ENCODE data around the gene POU2F3.

POU2F3 gene

DNA sequence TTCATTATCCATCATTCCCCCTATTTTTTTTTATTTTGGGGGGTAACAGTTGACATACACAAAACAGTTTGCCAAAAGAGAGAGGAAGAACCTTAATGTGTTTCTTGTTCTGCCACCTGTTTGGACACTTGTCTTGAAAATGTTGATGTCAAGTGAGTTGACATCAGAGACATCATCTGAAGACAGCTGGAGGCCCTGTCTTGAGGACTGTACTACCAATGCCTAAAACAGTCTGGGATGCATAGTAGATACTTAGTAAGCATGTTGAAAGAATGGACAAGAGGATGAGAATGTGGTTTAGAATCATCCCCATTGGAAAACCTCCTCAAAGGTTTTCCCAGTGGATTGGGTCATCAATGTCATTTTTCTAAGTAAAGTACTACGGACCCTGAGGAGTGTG, 93.9 kb downstream of the POU2F3 start:
- H3K4me3 ChIP-seq (ENCODE audit: low read depth, low read length) = no peak overlapping the region
- TF ChIP-seq, protein P1, sequence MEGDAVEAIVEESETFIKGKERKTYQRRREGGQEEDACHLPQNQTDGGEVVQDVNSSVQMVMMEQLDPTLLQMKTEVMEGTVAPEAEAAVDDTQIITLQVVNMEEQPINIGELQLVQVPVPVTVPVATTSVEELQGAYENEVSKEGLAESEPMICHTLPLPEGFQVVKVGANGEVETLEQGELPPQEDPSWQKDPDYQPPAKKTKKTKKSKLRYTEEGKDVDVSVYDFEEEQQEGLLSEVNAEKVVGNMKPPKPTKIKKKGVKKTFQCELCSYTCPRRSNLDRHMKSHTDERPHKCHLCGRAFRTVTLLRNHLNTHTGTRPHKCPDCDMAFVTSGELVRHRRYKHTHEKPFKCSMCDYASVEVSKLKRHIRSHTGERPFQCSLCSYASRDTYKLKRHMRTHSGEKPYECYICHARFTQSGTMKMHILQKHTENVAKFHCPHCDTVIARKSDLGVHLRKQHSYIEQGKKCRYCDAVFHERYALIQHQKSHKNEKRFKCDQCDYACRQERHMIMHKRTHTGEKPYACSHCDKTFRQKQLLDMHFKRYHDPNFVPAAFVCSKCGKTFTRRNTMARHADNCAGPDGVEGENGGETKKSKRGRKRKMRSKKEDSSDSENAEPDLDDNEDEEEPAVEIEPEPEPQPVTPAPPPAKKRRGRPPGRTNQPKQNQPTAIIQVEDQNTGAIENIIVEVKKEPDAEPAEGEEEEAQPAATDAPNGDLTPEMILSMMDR (IDR thresholded peaks at IDR 0.05; ENCODE audit: low read depth, low read length) = no peak
- TF ChIP-seq MYC (IDR thresholded peaks at IDR 0.05; ENCODE audit: low read depth, low read length) = no peak
- TF ChIP-seq POLR2A (IDR thresholded peaks at IDR 0.05; ENCODE audit: extremely low read depth, insufficient read length) = no peak
- TF ChIP-seq, protein P2, sequence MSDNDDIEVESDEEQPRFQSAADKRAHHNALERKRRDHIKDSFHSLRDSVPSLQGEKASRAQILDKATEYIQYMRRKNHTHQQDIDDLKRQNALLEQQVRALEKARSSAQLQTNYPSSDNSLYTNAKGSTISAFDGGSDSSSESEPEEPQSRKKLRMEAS (IDR thresholded peaks at IDR 0.05; ENCODE audit: low read depth, low read length) = no peak

DNA sequence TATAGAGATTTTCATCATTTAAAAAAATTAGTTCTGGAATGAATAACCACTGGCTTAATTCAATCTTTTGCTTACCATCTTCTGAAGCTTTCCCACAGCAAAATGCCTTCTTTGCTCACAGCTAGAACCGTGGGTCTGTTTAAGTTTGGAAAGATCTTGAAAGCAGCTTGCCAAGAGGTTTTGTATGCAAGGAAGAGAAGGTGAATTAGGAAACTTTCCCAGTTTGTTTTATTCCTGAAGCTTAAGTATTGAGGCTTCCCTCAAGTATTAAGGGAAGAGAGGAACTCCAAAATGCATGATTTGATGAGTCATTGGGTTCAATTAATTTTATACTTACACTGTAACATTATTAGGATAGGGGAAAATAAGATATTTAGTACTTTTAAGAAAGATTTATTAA, 94.4 kb downstream of the POU2F3 start:
- H3K4me3 ChIP-seq (ENCODE audit: low read depth, low read length) = no peak overlapping the region
- no peak for DNase-seq (ENCODE audit: low read depth)
- TF ChIP-seq POLR2A (IDR thresholded peaks at IDR 0.05; ENCODE audit: extremely low read depth, insufficient read length) = no peak

More for the DNA sequence above, 93.9 kb downstream of the POU2F3 start:
- no peak for DNase-seq (ENCODE audit: low read depth)

DNA sequence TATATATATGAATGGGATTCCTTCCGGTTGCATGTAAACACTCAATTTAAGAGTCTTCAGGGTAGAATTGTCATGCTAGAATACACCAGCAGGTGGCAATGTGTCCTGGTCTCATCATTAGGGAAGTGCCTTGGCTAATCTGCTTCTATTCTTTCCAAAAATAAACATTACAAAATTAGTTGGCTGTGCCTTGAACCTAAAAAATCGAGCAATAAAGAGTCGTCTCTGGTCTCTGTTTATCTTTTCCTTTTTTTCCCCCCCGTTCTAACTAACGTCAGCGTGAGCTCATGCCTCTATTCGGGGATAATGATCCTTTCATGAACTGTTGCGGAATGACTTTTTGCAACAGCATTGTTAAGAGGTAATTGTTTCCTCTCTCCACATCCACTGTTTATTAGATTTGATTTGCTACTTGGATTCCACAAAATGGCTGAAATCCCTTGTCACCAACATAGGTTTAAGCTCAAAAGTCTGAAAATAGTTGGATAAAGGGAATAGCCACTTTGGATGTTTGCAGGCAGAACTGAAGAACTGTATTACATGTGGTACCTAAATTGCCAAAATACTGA, 95.0 kb downstream of the POU2F3 start:
- no peak overlapping the region for H3K4me3 ChIP-seq (ENCODE audit: low read depth, low read length)
- DNase-seq (ENCODE audit: low read depth) = peak; percentile 73
- TF ChIP-seq, protein P1 (IDR thresholded peaks at IDR 0.05; ENCODE audit: low read depth, low read length) = peak; percentile 75
- TF ChIP-seq MYC (IDR thresholded peaks at IDR 0.05; ENCODE audit: low read depth, low read length) (no peak), POLR2A (IDR thresholded peaks at IDR 0.05; ENCODE audit: extremely low read depth, insufficient read length) (no peak)
- TF ChIP-seq, protein P2 (IDR thresholded peaks at IDR 0.05; ENCODE audit: low read depth, low read length) = 0 out of 2 replicates have a peak, but pooled peaks have one; percentile 4

DNA sequence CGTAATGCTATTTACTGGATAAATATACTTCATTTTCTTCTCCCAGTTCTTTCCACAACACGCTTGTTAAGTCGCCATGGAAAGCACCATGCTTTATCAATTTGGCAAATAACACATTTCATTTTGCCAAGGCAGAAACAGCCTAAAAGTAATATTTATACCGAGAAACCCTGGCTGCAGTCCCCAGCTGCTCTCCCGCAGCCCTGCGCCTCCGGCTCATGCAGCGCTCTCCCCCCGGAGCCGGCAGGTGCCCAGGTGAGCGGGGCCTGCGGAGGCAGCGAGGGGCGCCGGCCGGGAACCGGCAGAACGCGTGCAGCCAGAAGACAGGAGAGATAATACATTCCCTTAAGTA, 95.6 kb downstream of the POU2F3 start:
- no peak overlapping the region for H3K4me3 ChIP-seq (ENCODE audit: low read depth, low read length)
- no peak for DNase-seq (ENCODE audit: low read depth)
- TF ChIP-seq, protein P1 (IDR thresholded peaks at IDR 0.05; ENCODE audit: low read depth, low read length) = no peak
- TF ChIP-seq MYC (IDR thresholded peaks at IDR 0.05; ENCODE audit: low read depth, low read length) (no peak), POLR2A (IDR thresholded peaks at IDR 0.05; ENCODE audit: extremely low read depth, insufficient read length) (no peak)
- TF ChIP-seq, protein P2 (IDR thresholded peaks at IDR 0.05; ENCODE audit: low read depth, low read length) = no peak

DNA sequence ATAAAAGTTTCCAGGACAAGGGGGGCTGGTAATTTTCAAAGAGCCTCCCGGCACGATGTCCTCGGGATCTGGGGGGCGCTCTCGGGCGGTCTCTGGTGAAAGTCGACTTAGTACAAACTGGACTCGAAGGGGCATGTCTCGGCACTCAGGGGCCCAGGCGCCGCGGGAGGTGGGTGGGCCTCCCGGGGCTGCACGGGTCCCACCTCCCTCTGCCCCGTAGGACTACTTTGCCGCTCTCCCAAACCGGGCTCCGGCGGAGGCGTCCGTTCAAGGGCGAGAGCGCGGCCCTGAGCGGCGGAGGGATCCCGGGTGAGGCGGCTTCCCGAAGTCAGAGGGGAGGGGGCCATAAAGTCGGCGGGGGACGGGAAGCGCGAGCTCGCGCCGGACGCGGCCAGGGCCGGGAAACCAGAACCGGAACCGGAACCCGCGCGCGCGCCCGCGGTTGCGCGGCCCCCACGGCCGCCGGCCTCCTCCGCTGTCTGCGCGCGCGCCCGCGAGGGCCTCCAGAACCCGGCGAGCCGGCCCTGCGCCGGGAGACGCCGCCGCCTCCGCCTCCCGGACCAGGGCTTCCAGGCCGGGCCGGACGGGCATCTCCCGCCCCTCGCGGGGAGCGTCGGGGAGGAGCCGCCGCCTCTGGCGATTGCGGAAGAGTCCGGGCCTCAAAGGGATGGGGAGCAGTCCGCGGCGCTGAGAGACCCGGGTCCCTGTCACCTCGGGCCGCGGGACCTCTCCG, 96.1 kb downstream of the POU2F3 start, which contains the start of gene ARHGEF12:
Gene ARHGEF12 (plus strand): TSS at position 506 of the 733 bp plus-strand sequence. CDS start 831 bp downstream, outside the sequence.
- no peak for DNase-seq (ENCODE audit: low read depth)
- no peak within 1 kb of the TSS for H3K4me3 ChIP-seq (ENCODE audit: low read depth, low read length)
- TF ChIP-seq, protein P2 (IDR thresholded peaks at IDR 0.05; ENCODE audit: low read depth, low read length) = no peak
- TF ChIP-seq, protein P1 (IDR thresholded peaks at IDR 0.05; ENCODE audit: low read depth, low read length) = no peak
- no peak for TF ChIP-seq MYC (IDR thresholded peaks at IDR 0.05; ENCODE audit: low read depth, low read length)
- TF ChIP-seq POLR2A (IDR thresholded peaks at IDR 0.05; ENCODE audit: extremely low read depth, insufficient read length) = no peak

DNA sequence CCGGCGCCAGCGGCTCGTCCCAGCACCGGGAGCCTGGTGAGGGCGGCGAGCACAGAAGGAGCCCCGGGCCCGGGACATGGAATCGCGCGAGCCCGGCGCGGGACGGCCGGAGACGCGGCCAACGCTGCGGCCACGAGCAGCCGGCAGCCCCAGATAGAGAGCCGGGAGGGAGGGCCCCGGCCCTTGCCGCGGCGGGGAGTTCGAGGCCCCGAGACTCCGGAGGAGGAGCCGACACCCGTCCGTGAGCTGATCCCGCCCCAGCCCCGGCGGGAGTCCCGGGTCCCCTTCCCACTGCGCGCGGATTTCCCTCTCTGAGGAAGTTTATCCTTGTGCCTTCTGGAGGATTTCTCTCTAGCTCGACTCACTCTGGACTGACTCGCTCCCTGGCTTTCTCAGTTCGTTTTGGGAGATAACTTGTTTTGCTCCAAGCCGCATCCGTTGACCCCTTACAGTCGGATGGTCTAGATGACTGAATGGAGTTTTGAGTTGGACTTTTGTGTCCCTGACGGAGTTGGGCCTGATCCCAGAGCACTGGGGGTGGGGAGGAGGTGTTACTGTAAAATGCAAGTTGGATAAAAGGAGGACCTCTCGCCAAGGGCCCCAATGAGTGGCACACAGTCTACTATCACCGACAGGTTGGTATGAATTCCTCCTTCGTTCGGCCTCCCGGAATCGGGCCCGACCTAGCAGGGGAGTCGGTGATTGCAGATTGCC, 96.9 kb downstream of the POU2F3 start:
- DNase-seq (ENCODE audit: low read depth) = no peak
- H3K4me3 ChIP-seq (ENCODE audit: low read depth, low read length) = no peak overlapping the region
- TF ChIP-seq, protein P2 (IDR thresholded peaks at IDR 0.05; ENCODE audit: low read depth, low read length) = no peak
- TF ChIP-seq MYC (IDR thresholded peaks at IDR 0.05; ENCODE audit: low read depth, low read length) = no peak
- TF ChIP-seq, protein P1 (IDR thresholded peaks at IDR 0.05; ENCODE audit: low read depth, low read length) = no peak
- no peak for TF ChIP-seq POLR2A (IDR thresholded peaks at IDR 0.05; ENCODE audit: extremely low read depth, insufficient read length)

Measured in NB4 (cell line).